Left ventricle myocardium inferior (tissue), 1 donor: ENCODE results near the gene KDM4C. TPM values are rescaled to one million over a fixed set of nuclear protein-coding genes. Genes with fewer than 3 reads are reported as not detected.

Source experiments
- DNase-seq: peaks from one replicate; pipeline ENCODE4 v3.0.0-alpha.2; 2020
- H3K27ac ChIP-seq: fragments of 200-600 bp; replicated peaks from 2 replicates; pipeline ENCODE4 v1.8.0; 2021
- H3K27me3 ChIP-seq: fragments of 200-600 bp; 2 replicates; pipeline ENCODE4 v1.8.0; 2021; ENCODE audit warnings: low read depth
- H3K36me3 ChIP-seq: fragments of 200-600 bp; 2 replicates; pipeline ENCODE4 v1.8.0; 2021
- H3K4me1 ChIP-seq: fragments of 200-600 bp; 2 replicates; pipeline ENCODE4 v1.8.0; 2021
- H3K4me3 ChIP-seq: fragments of 200-600 bp; 2 replicates; pipeline ENCODE4 v1.8.0; 2021; ENCODE audit warnings: mild to moderate bottlenecking, moderate library complexity
- H3K9me3 ChIP-seq: fragments of 200-600 bp; replicated peaks from 2 replicates; pipeline ENCODE4 v1.8.0; 2021
- CTCF ChIP-seq: fragments of 200-600 bp; IDR thresholded peaks from 2 replicates; pipeline ENCODE4 v1.8.0; 2021; ENCODE audit warnings: antibody characterized with exemption, mild to moderate bottlenecking, borderline replicate concordance
- intact Hi-C: fragments of 100-400 bp; cut with micrococcal nuclease; formaldehyde crosslinking; loops from one replicate; pipeline ENCODE4 v1.11.0; 2022
- total RNA-seq: library from RNA; stranded (reverse); fragmentation: NEBNext Ultra II Directional; extraction: Animal tissue kit (Norgen Biotek cat#: 25700); gene quantifications from one replicate; pipeline ENCODE4 v1.2.1, GENCODE V29; 2021
- donor health status: DM: no; HTN: yes; CAD: no; lungs with severe emphysema.

The KDM4C gene
- total RNA-seq, 1 donor from 2014 or later = 14.1 TPM

- no peak overlapping the region for H3K27ac ChIP-seq
- intact Hi-C loops = no loop called here
- no peaks in the 10 kb centered on the region for H3K4me1 ChIP-seq
- peaks cover 7% of the 10 kb centered on the region for H3K36me3 ChIP-seq
- no peak for DNase-seq
- H3K27me3 ChIP-seq = no peaks in the 10 kb centered on the region
- no peak for TF ChIP-seq CTCF
- H3K4me3 ChIP-seq = no peak overlapping the region
- H3K9me3 ChIP-seq = no peaks in the 10 kb centered on the region
Measured at GRCh38 chr9:7137571-7137970, 379.8 kb downstream of the KDM4C start.

GRCh38 chr9:7139886-7140285, 382.1 kb downstream of the KDM4C start:
- Histone ChIP-seq H3K36me3 (no peaks in the 10 kb centered on the region), H3K4me3 (no peak overlapping the region), H3K4me1 (peaks cover 13% of the 10 kb centered on the region), H3K27ac (no peak overlapping the region), H3K9me3 (no peaks in the 10 kb centered on the region), H3K27me3 (no peaks in the 10 kb centered on the region)
- no peak for DNase-seq
- TF ChIP-seq CTCF = no peak
- intact Hi-C loops = no loop called here

GRCh38 chr9:7140401-7140800, 382.6 kb downstream of the KDM4C start:
- Histone ChIP-seq H3K27me3 (no peaks in the 10 kb centered on the region), H3K4me3 (no peak overlapping the region), H3K27ac (no peak overlapping the region), H3K9me3 (no peaks in the 10 kb centered on the region), H3K36me3 (no peaks in the 10 kb centered on the region), H3K4me1 (peaks cover 18% of the 10 kb centered on the region)
- no peak for DNase-seq
- intact Hi-C loops = no loop called here
- TF ChIP-seq CTCF = no peak

- H3K4me1 ChIP-seq = peaks cover 44% of the 10 kb centered on the region
- no peak for TF ChIP-seq CTCF
- intact Hi-C loops = no loop called here
Measured at GRCh38 chr9:7143645-7144200, 385.9 kb downstream of the KDM4C start.

GRCh38 chr9:7144265-7145046, 386.7 kb downstream of the KDM4C start:
- H3K36me3 ChIP-seq = no peaks in the 10 kb centered on the region
- intact Hi-C loops = no loop called here

More at GRCh38 chr9:7143645-7144200, 385.9 kb downstream of the KDM4C start:
- no peak for DNase-seq
- Histone ChIP-seq H3K27ac (peak overlapping the region; percentile 73), H3K4me3 (no peak overlapping the region), H3K9me3 (no peaks in the 10 kb centered on the region), H3K27me3 (no peaks in the 10 kb centered on the region), H3K36me3 (no peaks in the 10 kb centered on the region)

More at GRCh38 chr9:7144265-7145046, 386.7 kb downstream of the KDM4C start:
- H3K4me3 ChIP-seq = no peak overlapping the region
- no peak for TF ChIP-seq CTCF
- peak overlapping the region; percentile 73 for H3K27ac ChIP-seq
- peaks cover 51% of the 10 kb centered on the region for H3K4me1 ChIP-seq
- no peak for DNase-seq
- no peaks in the 10 kb centered on the region for H3K27me3 ChIP-seq
- no peaks in the 10 kb centered on the region for H3K9me3 ChIP-seq
